HG03135 (cell line): Measurements from ENCODE around the gene DCXR.

Experiments
- ATAC-seq: cut with Tn5 transposase; IDR thresholded peaks from one replicate; pipeline ENCODE4 v1.9.1; 2021; ENCODE audit warnings: mild to moderate bottlenecking, moderate library complexity; ENCODE audit not compliant: unreplicated experiment

Gene DCXR

GRCh38 chr17:82013772-82014321 lies 23.6 kb downstream of the DCXR start:
- no peak for ATAC-seq

GRCh38 chr17:82013341-82013740 lies 24.2 kb downstream of the DCXR start:
- no peak for ATAC-seq

GRCh38 chr17:82012640-82013295 lies 24.7 kb downstream of the DCXR start:
- ATAC-seq = no peak

- ATAC-seq = no peak
Observed at GRCh38 chr17:82012261-82012639, 25.2 kb downstream of the DCXR start.

- ATAC-seq = no peak
Observed at GRCh38 chr17:82011617-82012187, 25.8 kb downstream of the DCXR start.

- ATAC-seq = no peak
Observed at GRCh38 chr17:82010575-82011525, 26.6 kb downstream of the DCXR start.

- ATAC-seq = no peak
Observed at GRCh38 chr17:82009413-82009812, 28.1 kb downstream of the DCXR start.

GRCh38 chr17:82008941-82009405 lies 28.5 kb downstream of the DCXR start:
- ATAC-seq = no peak

- ATAC-seq = no peak
Observed at GRCh38 chr17:82008258-82008940, 29.1 kb downstream of the DCXR start.

GRCh38 chr17:82007495-82008257 lies 29.8 kb downstream of the DCXR start:
- ATAC-seq = no peak

GRCh38 chr17:82007228-82007494 lies 30.3 kb downstream of the DCXR start:
- no peak for ATAC-seq

GRCh38 chr17:82006468-82007227 lies 30.8 kb downstream of the DCXR start:
- no peak for ATAC-seq

- ATAC-seq = no peak
Observed at GRCh38 chr17:82005701-82006348, 31.7 kb downstream of the DCXR start.

GRCh38 chr17:82004517-82005455 lies 32.7 kb downstream of the DCXR start:
- no peak for ATAC-seq

GRCh38 chr17:82003411-82004381 lies 33.8 kb downstream of the DCXR start:
- no peak for ATAC-seq

- no peak for ATAC-seq
Observed at GRCh38 chr17:82001571-82002056, 35.9 kb downstream of the DCXR start.
